Esophagus muscularis mucosa (tissue), 4 donors: ENCODE results near the gene KCNJ6. TPM values are rescaled to one million over a fixed set of nuclear protein-coding genes. Genes with fewer than 3 reads are reported as not detected.

Source experiments
- DNase-seq: peaks from one replicate; pipeline ENCODE4 v3.0.0-alpha.2; 2017; ENCODE audit errors: extremely low spot score
- H3K27ac ChIP-seq, 4 donors: fragments of 200-600 bp; sonication (generic); replicated peaks in 1 of 4; 1 replicate in 3 of 4; 2 replicates in 1 of 4; pipeline ENCODE4 v1.5.1; 2016 to 2019; ENCODE audit warnings: mild to moderate bottlenecking in 1 of 4
- H3K27me3 ChIP-seq, 4 donors: fragments of 200-600 bp; sonication (generic); one replicate each; pipeline versions ENCODE4 v1.5.1 to v1.6.0; 2016 to 2019
- H3K36me3 ChIP-seq, 4 donors: fragments of 200-600 bp; sonication (generic); one replicate each; pipeline ENCODE4 v1.5.1; 2016 to 2019
- H3K4me1 ChIP-seq, 4 donors: fragments of 200-600 bp; sonication (generic); one replicate each; pipeline ENCODE4 v1.5.1; 2016 to 2019
- H3K4me3 ChIP-seq, 4 donors: fragments of 200-600 bp; sonication (generic); 1 replicate in 2 of 4; 2 replicates in 2 of 4; pipeline ENCODE4 v1.5.1; 2016 to 2019; ENCODE audit warnings: mild to moderate bottlenecking in 4 of 4, moderate library complexity in 1 of 4
- H3K9me3 ChIP-seq, 4 donors: fragments of 200-600 bp; sonication (generic); 1 replicate in 3 of 4; 2 replicates in 1 of 4; pipeline ENCODE4 v1.5.1; 2016 to 2019
- EP300 ChIP-seq: sonication (generic); formaldehyde crosslinking; IDR thresholded peaks from one replicate; pipeline ENCODE4 v1.6.1; 2017; ENCODE audit warnings: antibody characterized with exemption
- POLR2A ChIP-seq: fragments of 450-650 bp; IDR thresholded peaks from one replicate; pipeline ENCODE4 v1.6.1; 2017; ENCODE audit warnings: antibody characterized with exemption, moderate library complexity, mild to moderate bottlenecking, low read depth
- POLR2AphosphoS5 ChIP-seq, 2 donors: sonication (generic); formaldehyde crosslinking; IDR thresholded peaks; one replicate each; pipeline ENCODE4 v1.6.1; 2017; ENCODE audit warnings: antibody characterized with exemption in 2 of 2
- WGBS: methylation state at CpG from one replicate; pipeline ENCODE4 v1.1.5; 2018; 5-methylcytosine and 5-hydroxymethylcytosine counted together
- intact Hi-C: fragments of 100-400 bp; cut with DNase I; formaldehyde crosslinking; loops from one replicate; pipeline ENCODE4 v1.15.1; 2023
- total RNA-seq, 4 donors: library from RNA; depleted of rRNA; stranded (reverse); fragments of >200 nt; gene quantifications; one replicate each; pipeline versions ENCODE4 v1.1.0 to v1.2.1, GENCODE V29; 2016
- TF ChIP-seq, protein P1 (sequence below), 3 experiments: fragments of 200-600 bp in 2 of 3; fragments of 450-650 bp in 1 of 3; sonication (generic) in 2 of 3; IDR thresholded peaks; one replicate each; pipeline ENCODE4 v1.5.1; 2017 to 2019; ENCODE audit warnings: antibody characterized with exemption in 3 of 3, mild to moderate bottlenecking in 2 of 3, moderate library complexity in 1 of 3

The KCNJ6 gene
- total RNA-seq, 4 donors from 2014 or later: under 0.01 TPM; not detected in 2

DNA sequence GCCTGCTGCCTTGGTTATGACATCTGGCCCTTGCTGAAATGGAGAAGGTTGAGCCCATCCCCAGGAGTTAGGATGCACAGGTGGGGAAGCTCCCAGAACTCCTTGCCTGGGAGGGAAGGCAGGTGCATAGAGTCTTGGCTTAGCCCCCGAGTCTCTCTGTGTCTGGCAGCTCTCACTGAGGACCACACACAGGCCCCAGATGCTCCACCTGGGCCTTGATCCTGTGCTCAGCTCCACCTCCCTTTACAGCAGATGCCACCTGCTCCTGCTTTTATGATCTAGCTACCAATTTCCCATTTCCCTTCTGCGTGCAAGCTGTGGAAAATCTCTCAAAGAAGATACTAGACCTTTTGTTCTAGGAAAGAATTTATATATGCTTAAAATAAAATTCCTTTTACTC lies 28.8 kb upstream of the KCNJ6 start:
- TF ChIP-seq EP300: no peak
- no peak for TF ChIP-seq POLR2AphosphoS5 (IDR thresholded peaks at IDR 0.05)
- TF ChIP-seq POLR2A: no peak
- 78% methylated on average over 2 of the region's 2 CpGs for WGBS
- H3K36me3 ChIP-seq: no peaks in the 10 kb centered on the region
- no peaks in the 10 kb centered on the region for H3K4me1 ChIP-seq
- no peaks in the 10 kb centered on the region for H3K9me3 ChIP-seq
- no peak overlapping the region for H3K4me3 ChIP-seq
- H3K27me3 ChIP-seq: peaks cover 0 to 12% (median 0%) of the 10 kb centered on the region in 4 donors
- intact Hi-C loops: no loop called here
- no peak for DNase-seq
- no peak overlapping the region for H3K27ac ChIP-seq

DNA sequence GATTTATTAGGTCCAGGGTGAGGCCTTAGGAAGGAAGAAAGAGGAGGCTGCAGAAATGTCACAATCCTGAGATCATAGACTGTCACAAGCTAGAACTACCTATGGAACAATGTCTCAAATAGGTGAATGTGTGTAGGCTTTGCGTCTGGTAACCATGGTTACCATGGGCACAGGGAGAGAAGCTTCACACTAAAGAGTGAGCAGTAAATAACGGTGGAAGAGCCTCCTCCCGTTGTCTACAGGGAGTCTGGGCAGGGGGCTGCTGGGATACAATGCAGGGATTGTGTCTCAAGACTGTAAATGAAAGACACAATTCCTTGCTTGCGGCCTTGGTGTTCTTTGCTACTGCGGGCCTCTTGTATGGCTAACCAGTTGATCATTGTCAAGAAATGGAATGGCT lies 28.2 kb upstream of the KCNJ6 start:
- peaks cover 0 to 2% (median 0%) of the 10 kb centered on the region in 4 donors for H3K9me3 ChIP-seq
- WGBS: 65% methylated on average over 5 of the region's 5 CpGs
- no peaks in the 10 kb centered on the region for H3K36me3 ChIP-seq
- no peaks in the 10 kb centered on the region for H3K4me1 ChIP-seq
- no peak overlapping the region for H3K27ac ChIP-seq
- no peak for TF ChIP-seq POLR2A
- TF ChIP-seq EP300: no peak
- TF ChIP-seq, protein P1, sequence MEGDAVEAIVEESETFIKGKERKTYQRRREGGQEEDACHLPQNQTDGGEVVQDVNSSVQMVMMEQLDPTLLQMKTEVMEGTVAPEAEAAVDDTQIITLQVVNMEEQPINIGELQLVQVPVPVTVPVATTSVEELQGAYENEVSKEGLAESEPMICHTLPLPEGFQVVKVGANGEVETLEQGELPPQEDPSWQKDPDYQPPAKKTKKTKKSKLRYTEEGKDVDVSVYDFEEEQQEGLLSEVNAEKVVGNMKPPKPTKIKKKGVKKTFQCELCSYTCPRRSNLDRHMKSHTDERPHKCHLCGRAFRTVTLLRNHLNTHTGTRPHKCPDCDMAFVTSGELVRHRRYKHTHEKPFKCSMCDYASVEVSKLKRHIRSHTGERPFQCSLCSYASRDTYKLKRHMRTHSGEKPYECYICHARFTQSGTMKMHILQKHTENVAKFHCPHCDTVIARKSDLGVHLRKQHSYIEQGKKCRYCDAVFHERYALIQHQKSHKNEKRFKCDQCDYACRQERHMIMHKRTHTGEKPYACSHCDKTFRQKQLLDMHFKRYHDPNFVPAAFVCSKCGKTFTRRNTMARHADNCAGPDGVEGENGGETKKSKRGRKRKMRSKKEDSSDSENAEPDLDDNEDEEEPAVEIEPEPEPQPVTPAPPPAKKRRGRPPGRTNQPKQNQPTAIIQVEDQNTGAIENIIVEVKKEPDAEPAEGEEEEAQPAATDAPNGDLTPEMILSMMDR (IDR thresholded peaks at IDR 0.05): no peak
- TF ChIP-seq POLR2AphosphoS5 (IDR thresholded peaks at IDR 0.05): no peak
- DNase-seq: peak; percentile 45
- intact Hi-C loops: no loop called here
- no peak overlapping the region for H3K4me3 ChIP-seq
- H3K27me3 ChIP-seq: peaks cover 0 to 12% (median 0%) of the 10 kb centered on the region in 4 donors

DNA sequence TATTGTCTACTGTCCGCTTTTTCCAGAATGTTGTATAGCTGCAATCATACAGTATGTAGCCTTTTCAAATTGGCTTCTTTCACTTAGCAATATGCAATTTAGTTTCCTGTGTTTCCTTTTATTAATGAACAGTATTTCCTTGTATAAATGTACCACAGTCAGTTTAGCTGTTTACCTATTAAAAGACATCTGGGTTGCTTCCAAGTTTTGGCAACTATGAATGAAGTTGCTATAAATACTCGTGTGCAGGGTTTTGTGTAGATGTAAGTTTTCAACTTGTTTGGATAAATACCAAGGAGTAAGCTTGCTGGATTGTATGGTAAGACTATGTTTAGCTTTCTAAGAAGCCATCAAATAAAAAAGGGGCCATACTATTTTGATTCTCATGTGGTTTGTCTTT lies 24.4 kb upstream of the KCNJ6 start:
- Histone ChIP-seq H3K27ac (no peak overlapping the region), H3K9me3 (peaks cover 0 to 6% (median 0%) of the 10 kb centered on the region in 4 donors), H3K4me1 (no peaks in the 10 kb centered on the region), H3K36me3 (no peaks in the 10 kb centered on the region), H3K4me3 (no peak overlapping the region), H3K27me3 (no peaks in the 10 kb centered on the region)
- 50% methylated on average over 2 of the region's 2 CpGs for WGBS
- intact Hi-C loops: no loop called here
- DNase-seq: no peak
- TF ChIP-seq EP300 (no peak), POLR2AphosphoS5 (IDR thresholded peaks at IDR 0.05) (no peak), POLR2A (no peak)
- TF ChIP-seq, protein P1 (IDR thresholded peaks at IDR 0.05): no peak

DNA sequence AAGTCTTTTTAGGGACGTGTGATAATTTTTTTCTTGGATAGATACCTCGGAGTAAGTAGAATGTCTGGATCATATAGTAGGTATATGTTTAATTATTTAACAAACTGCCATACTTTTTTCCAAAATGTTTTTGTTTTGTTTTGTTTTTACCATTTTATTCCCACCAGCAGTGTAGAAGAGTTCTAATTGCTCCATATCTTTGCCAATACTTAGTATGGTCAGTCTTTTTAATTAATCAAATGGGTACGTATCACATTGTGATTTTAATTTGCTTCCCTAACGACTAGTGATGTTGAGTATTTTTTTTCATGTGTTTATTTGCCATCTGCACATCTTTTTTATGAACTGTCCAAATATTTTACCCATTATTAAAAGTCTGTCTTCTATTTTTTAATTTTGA lies 23.6 kb upstream of the KCNJ6 start:
- Histone ChIP-seq H3K36me3 (no peaks in the 10 kb centered on the region), H3K4me1 (no peaks in the 10 kb centered on the region), H3K4me3 (no peak overlapping the region), H3K9me3 (peaks cover 0 to 6% (median 0%) of the 10 kb centered on the region in 4 donors), H3K27me3 (no peaks in the 10 kb centered on the region), H3K27ac (no peak overlapping the region)
- DNase-seq: no peak
- 86% methylated on average over 4 of the region's 4 CpGs for WGBS
- no peak for TF ChIP-seq POLR2AphosphoS5 (IDR thresholded peaks at IDR 0.05)
- TF ChIP-seq EP300: no peak
- TF ChIP-seq POLR2A: no peak
- TF ChIP-seq, protein P1 (IDR thresholded peaks at IDR 0.05): no peak
- intact Hi-C loops: no loop called here

DNA sequence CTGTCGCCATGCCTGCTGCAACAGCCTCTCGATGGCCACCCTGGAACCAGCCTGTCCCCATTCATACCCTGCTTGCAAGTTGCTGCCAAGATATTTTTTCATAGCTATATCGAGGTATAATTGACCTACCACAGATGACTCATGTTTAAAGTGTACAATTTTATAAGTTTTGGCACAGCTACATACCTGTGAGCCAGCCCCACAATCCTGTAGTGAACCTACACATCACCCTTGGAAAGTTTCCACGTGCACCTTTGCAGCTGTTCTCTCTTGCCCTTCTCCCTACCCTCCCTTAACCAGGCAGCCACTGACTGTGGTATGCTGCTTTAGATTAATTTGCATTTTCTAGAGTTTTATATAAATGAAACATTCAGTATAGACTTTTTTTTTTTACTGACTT lies 23.0 kb upstream of the KCNJ6 start:
- TF ChIP-seq POLR2A (no peak), POLR2AphosphoS5 (IDR thresholded peaks at IDR 0.05) (no peak), EP300 (no peak)
- TF ChIP-seq, protein P1 (IDR thresholded peaks at IDR 0.05): no peak
- H3K4me1 ChIP-seq: no peaks in the 10 kb centered on the region
- WGBS: 79% methylated on average over 4 of the region's 4 CpGs
- peaks cover 0 to 6% (median 0%) of the 10 kb centered on the region in 4 donors for H3K9me3 ChIP-seq
- H3K27me3 ChIP-seq: no peaks in the 10 kb centered on the region
- intact Hi-C loops: no loop called here
- H3K27ac ChIP-seq: no peak overlapping the region
- no peak overlapping the region for H3K4me3 ChIP-seq
- DNase-seq: no peak
- H3K36me3 ChIP-seq: no peaks in the 10 kb centered on the region
